Activated gamma-delta T cell treated with Interleukin-2 at 50 U/mL for 16 hours (primary cell): Measurements from ENCODE around the gene KLHL3.

Source experiments
- DNase-seq: peaks from one replicate; pipeline ENCODE4 v3.0.0-alpha.2; 2020

KLHL3 gene

GRCh38 chr5:137606401-137606800, 129.5 kb downstream of the KLHL3 start:
- DNase-seq: no peak

- DNase-seq: no peak
These were observed 130.5 kb downstream of the KLHL3 start for GRCh38 chr5:137605411-137605810.

- DNase-seq: no peak
These were observed 131.4 kb downstream of the KLHL3 start for GRCh38 chr5:137604348-137605095.

- no peak for DNase-seq
These were observed 132.0 kb downstream of the KLHL3 start for GRCh38 chr5:137603891-137604290.

- no peak for DNase-seq
These were observed 132.5 kb downstream of the KLHL3 start for GRCh38 chr5:137603356-137603755.

GRCh38 chr5:137602721-137603273, 133.1 kb downstream of the KLHL3 start:
- no peak for DNase-seq

GRCh38 chr5:137600721-137601360, 135.0 kb downstream of the KLHL3 start:
- no peak for DNase-seq

- DNase-seq: no peak
These were observed 136.4 kb downstream of the KLHL3 start for GRCh38 chr5:137599457-137599856.

- DNase-seq: no peak
These were observed 137.5 kb downstream of the KLHL3 start for GRCh38 chr5:137598399-137598798.

GRCh38 chr5:137596941-137597340, 138.9 kb downstream of the KLHL3 start:
- DNase-seq: no peak

- no peak for DNase-seq
These were observed 140.4 kb downstream of the KLHL3 start for GRCh38 chr5:137595396-137596079.

- DNase-seq: no peak
These were observed 141.2 kb downstream of the KLHL3 start for GRCh38 chr5:137594717-137595116.

- DNase-seq: no peak
These were observed 143.6 kb downstream of the KLHL3 start for GRCh38 chr5:137592317-137592716.

- no peak for DNase-seq
These were observed 146.7 kb downstream of the KLHL3 start for GRCh38 chr5:137589185-137589584.

- no peak for DNase-seq
These were observed 148.0 kb downstream of the KLHL3 start for GRCh38 chr5:137587919-137588318.

GRCh38 chr5:137584262-137584661, 151.6 kb downstream of the KLHL3 start:
- DNase-seq: no peak

- no peak for DNase-seq
These were observed 152.8 kb downstream of the KLHL3 start for GRCh38 chr5:137583129-137583528.

GRCh38 chr5:137582218-137582617, 153.7 kb downstream of the KLHL3 start:
- DNase-seq: no peak

- DNase-seq: no peak
These were observed 154.1 kb downstream of the KLHL3 start for GRCh38 chr5:137581776-137582175.

- no peak for DNase-seq
These were observed 155.9 kb downstream of the KLHL3 start for GRCh38 chr5:137580030-137580429.

- DNase-seq: no peak
These were observed 160.0 kb downstream of the KLHL3 start for GRCh38 chr5:137575847-137576246.

- DNase-seq: no peak
These were observed 160.7 kb downstream of the KLHL3 start for GRCh38 chr5:137575211-137575610.

GRCh38 chr5:137573376-137573775, 162.5 kb downstream of the KLHL3 start:
- DNase-seq: no peak
